Motor neuron (in vitro differentiated cells): ENCODE data around the gene CNGB1. TPM values are rescaled to one million over a fixed set of nuclear protein-coding genes. Genes with fewer than 3 reads are reported as not detected.
"Not testable (repeated sequence)": the region's sequence is repeated elsewhere in the genome, so short reads cannot be mapped to it uniquely, and the experiment has no call there.

Experiments
- ATAC-seq, 8 experiments: fragments of 200-7000 bp; cut with Tn5 transposase; replicated peaks in 6 of 8; 2 replicates each; pipeline ENCODE4 v1.8.0; 2021; ENCODE audit warnings: mild to moderate bottlenecking in 8 of 8, moderate library complexity in 8 of 8
- H3K27ac ChIP-seq, 2 donors: fragments of 250-450 bp; sonication (Bioruptor Pico); 2 replicates each; pipeline ENCODE4 v1.9.0; 2021; ENCODE audit warnings: antibody characterized with exemption in 2 of 2, mild to moderate bottlenecking in 2 of 2, moderate library complexity in 1 of 2
- H3K4me1 ChIP-seq, 2 donors: fragments of 250-450 bp; sonication (Bioruptor Pico); replicated peaks in 1 of 2; 2 replicates each; pipeline ENCODE4 v1.6.1; 2021; ENCODE audit warnings: antibody characterized with exemption in 2 of 2, mild to moderate bottlenecking in 2 of 2, moderate library complexity in 1 of 2
- H3K4me3 ChIP-seq, 5 donors: fragments of 250-450 bp; sonication (Bioruptor Pico); 2 replicates each; pipeline ENCODE4 v1.9.0; 2021; ENCODE audit warnings: antibody characterized with exemption in 5 of 5, mild to moderate bottlenecking in 5 of 5, moderate library complexity in 4 of 5
- WGBS, 10 experiments: fragments of 450-650 bp; shearing (Covaris generic); methylation state at CpG; one replicate each; pipeline ENCODE4 v1.0.0; 2022; 5-methylcytosine and 5-hydroxymethylcytosine counted together
- in situ Hi-C, 9 experiments: fragments of 400-800 bp; cut with MboI; loops; one replicate each; pipeline ENCODE4 v1.15.0; 2021; ENCODE audit warnings: low sequenced_read_pairs in 9 of 9, low pct_unique_long_range_greater_than_20kb in 2 of 9; ENCODE audit not compliant: unreplicated experiment in 9 of 9
- total RNA-seq, 8 experiments: library from RNA; unstranded; fragments of 300-600 nt; gene quantifications; 2 replicates each; pipeline versions ENCODE4 v1.2.3 to v1.2.4, GENCODE V29; 2022

The CNGB1 gene
- total RNA-seq, 8 experiments from 2014 or later, result 0.05 to 2.1 (median 1.2) TPM; not detected in 1

DNA sequence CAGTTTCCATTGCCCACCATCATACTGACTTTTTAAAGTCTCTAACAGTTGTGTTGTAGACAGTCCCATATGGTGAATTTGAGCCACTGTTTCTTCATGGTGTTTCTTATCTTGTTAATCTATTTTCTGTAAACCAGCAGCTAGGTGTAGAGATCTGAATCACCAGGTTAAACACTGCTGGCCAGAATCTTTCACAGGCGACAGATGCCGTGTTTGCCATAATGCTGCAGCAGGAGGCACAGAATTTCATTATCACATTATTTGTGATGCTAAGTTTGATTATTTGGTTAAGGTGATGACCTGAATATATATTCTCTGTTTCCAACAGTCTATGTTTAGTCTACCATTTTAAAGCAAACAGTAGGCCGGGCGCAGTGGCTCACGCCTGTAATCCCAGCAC is 11.5 kb upstream of the CNGB1 start:
- ATAC-seq, result no peak
- in situ Hi-C loops, result loop anchor here in 3 of 9 experiments (25.0 kb wide), 3 partner anchors 95 to 220 kb away; no protein-coding TSS in a partner anchor
- 50 to 100% (median 80%) methylated on average over 1 to 5 of the region's 5 CpGs; no CpG with 5 or more reads in 5 of the 10 experiments for WGBS, 10 experiments

DNA sequence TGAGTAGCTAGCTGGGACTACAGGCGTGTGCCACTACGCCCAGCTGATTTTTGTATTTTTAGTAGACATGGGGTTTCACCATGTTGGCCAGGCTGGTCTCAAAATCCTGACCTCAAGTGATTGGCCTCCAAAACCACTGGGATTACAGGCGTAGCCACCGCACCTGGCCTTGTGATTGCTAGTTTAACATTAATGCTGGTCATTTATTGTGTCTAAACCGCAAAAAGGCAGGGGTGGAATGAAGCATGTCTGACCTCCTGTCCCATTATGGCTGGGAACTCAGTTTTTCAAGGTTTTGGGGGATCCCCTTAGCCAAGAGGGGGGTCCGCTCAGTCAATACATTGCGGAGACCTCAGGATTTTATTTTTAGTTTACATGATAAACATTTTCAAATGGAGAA is 10.7 kb upstream of the CNGB1 start:
- H3K27ac ChIP-seq, result no peak overlapping the region
- 20 to 100% (median 93%) methylated on average over 1 to 6 of the region's 7 CpGs; no CpG with 5 or more reads in 2 of the 10 experiments for WGBS, 10 experiments
- peaks cover under 1 to 4% of the 10 kb centered on the region in 2 donors for H3K4me1 ChIP-seq
- in situ Hi-C loops, result loop anchor here in 3 of 9 experiments (25.0 kb wide), 3 partner anchors 94 to 219 kb away; no protein-coding TSS in a partner anchor
- no peak overlapping the region for H3K4me3 ChIP-seq
- no peak for ATAC-seq

More for the DNA sequence above, 11.5 kb upstream of the CNGB1 start:
- Histone ChIP-seq H3K4me3 (no peak overlapping the region), H3K4me1 (peaks cover 0 to 4% of the 10 kb centered on the region in 2 donors), H3K27ac (no peak overlapping the region)

DNA sequence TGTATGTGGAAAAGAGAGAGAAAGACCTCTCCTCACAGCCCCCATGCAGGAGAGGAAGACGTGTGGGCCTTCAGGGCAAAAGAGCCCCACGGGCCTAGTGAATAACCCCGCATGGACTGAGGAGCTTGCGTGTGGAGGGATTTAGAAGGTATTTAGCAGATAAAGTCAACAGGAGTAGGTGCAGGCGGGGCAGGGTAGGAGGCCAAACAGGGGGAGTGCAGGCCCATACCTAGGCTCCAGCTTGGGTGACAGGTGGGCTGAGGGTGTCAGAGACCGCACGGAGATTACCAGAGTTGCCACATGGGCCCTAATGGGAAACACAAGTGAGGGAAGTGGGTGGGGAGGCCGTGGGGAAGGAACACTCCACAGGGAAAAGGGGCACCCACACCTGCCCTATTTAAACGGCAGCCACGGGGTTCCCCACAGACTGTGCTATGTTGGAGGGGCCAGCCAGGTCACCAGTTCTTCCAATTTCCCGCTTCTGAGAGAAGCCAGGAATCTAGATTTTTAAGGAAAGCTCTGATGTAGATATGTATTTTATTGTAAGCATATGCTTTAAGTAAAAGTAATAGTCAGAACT is 8.2 kb upstream of the CNGB1 start:
- no peak for ATAC-seq
- WGBS, 10 experiments, result 57 to 100% (median 91%) methylated on average over 1 to 4 of the region's 11 CpGs; no CpG with 5 or more reads in 4 of the 10 experiments
- Histone ChIP-seq H3K4me1 (peaks cover 0 to 10% of the 10 kb centered on the region in 2 donors), H3K27ac (no peak overlapping the region), H3K4me3 (no peak overlapping the region)
- in situ Hi-C loops, result loop anchor here in 3 of 9 experiments (25.0 kb wide), 3 partner anchors 92 to 217 kb away; no protein-coding TSS in a partner anchor

DNA sequence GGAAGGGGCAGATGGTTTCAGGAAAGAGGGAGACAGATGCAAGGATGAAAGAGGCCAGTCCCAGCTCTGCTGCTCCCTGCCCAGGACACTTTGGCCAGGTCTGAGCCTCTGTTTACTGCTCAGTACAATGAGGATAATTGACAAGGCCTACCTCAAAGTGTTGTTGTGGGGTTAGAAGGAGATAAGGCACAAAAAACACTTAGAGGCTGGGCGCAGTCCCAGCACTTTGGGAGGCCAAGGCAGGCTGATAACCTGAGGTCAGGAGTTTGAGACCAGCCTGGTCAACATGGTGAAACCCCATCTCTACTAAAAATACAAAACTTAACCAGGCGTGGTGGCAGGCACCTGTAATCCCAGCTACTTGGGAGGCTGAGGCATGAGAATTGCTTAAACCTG is 7.1 kb upstream of the CNGB1 start:
- not testable (repeated sequence) for ATAC-seq, H3K27ac ChIP-seq
- H3K4me1 ChIP-seq, result peaks cover 0 to 10% of the 10 kb centered on the region in 2 donors

DNA sequence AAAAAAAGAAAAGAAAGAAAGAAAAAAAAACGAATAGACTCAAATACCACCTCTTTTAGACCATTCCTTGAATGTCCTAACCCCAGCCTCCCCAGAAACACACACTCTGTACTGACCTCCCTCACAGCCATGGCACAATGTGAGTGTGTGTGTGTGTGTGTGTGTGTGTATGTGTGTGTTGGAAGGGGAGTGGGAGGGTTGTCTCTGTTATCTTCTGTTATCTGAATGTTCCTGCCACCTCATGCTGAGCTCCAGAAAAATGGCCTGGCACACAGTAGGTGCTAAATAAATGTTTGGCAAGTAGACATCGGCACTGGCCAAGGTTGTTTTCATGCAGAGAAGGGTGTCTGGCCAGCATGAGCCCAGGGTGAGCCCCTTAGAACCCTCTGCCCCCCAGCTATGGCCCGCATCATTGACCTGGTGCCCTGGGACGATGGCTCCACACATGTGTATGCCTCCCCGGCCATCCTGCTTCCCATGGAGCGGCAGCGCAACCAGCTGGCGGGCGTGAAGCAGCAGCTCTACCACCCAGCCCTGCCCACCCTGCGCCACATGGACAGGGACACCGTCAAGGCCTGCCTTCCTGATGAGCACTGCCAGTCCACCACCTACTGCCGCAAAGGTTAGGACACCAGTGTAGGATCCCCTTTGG is 6.6 kb upstream of the CNGB1 start:
- Histone ChIP-seq H3K4me3 (no peak overlapping the region), H3K27ac (no peak overlapping the region), H3K4me1 (peaks cover 0 to 10% of the 10 kb centered on the region in 2 donors)
- in situ Hi-C loops, result loop anchor here in 3 of 9 experiments (25.0 kb wide), 3 partner anchors 90 to 215 kb away; no protein-coding TSS in a partner anchor
- 0 to 93% (median 20%) methylated on average over 1 to 3 of the region's 12 CpGs; no CpG with 5 or more reads in 5 of the 10 experiments for whole genome bisulfite sequencing, 10 experiments
- peak in 1 of 8 experiments; percentile 18 for ATAC-seq

More for the DNA sequence above, 7.1 kb upstream of the CNGB1 start:
- not testable (repeated sequence) for H3K4me3 ChIP-seq
- in situ Hi-C loops, result loop anchor here in 3 of 9 experiments (25.0 kb wide), 3 partner anchors 91 to 216 kb away; no protein-coding TSS in a partner anchor
- 63 to 100% (median 79%) methylated on average over 1 to 2 of the region's 2 CpGs; no CpG with 5 or more reads in 6 of the 10 experiments for WGBS, 10 experiments

DNA sequence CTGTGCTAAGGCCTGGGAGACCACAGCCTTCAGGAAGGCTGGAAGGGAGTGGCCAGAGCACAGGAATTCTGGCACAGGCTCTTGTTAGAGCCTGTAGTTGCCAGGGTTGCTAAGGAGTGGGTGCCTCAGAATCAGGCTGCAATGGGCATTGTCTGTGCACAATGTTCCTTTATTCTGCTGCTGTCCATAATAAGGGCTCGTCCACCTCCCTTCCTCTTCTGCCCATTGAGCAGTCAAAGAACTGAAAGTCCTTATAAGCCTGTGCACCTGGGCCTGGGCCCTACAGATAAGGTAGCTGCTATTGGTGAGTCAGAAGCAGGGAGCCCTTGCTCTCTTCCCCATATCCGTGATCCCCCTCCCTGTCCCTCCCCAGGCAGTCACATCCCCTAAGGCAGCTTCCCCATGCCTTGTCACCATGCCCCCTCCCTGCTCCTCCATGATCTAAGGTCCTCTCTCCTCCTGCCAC is 5.4 kb upstream of the CNGB1 start:
- in situ Hi-C loops, result loop anchor here in 3 of 9 experiments (25.0 kb wide), 3 partner anchors 89 to 214 kb away; no protein-coding TSS in a partner anchor
- no CpG with 5 or more reads among the region's 2 CpGs for WGBS, 10 experiments
- peak; percentile 62 to 98 (median 92) for ATAC-seq
- peaks cover 2 to 12% of the 10 kb centered on the region in 2 donors for H3K4me1 ChIP-seq
- peak overlapping the region in 1 of 2 donors; percentile 55 for H3K27ac ChIP-seq
- no peak overlapping the region for H3K4me3 ChIP-seq

DNA sequence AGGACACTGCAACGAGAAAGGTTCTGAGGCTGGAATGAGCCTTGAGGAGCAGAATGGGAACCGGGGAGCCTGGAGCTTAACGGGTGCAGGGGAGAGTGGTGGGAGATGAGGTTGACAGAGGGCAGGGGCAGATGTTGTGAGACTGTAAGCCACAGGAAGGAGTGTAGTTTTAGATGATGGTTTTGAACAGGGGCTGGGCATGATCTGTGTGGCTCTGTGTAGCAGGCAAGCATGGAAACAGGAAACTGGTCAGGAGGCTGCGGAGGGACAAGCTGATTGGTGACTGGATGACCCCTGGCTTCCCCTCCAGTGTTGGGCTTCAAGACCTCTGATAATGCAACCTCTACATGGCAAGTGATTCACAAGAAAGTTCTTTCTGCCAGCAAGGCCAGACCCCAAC is 1.4 kb upstream of the CNGB1 start:
- 33 to 94% (median 70%) methylated on average over 1 to 4 of the region's 4 CpGs; no CpG with 5 or more reads in 2 of the 10 experiments for WGBS, 10 experiments
- no peak for ATAC-seq
- in situ Hi-C loops, result no loop called here
- H3K27ac ChIP-seq, result no peak overlapping the region
- no peak overlapping the region for H3K4me3 ChIP-seq
- H3K4me1 ChIP-seq, result peaks cover 11 to 21% of the 10 kb centered on the region in 2 donors

DNA sequence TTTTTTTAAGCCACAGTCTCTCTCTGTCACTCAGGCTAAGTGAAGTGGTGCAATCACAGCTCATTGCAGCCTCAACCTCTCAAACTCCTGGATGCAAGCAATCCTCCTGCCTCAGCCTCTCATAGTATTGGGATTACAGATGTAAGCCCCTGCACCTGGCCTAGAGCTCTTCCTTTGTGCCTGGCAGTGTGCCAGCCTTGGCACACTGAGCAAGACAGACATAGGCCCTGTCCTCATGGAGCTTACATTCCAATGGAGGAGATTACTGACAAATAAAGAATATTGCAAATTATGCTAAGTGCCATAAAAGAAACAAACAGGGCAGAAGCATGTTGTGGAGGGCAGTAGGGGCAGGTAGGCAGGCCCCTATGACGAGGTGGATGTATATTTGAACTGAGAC is 920 bp upstream of the CNGB1 start:
- in situ Hi-C loops, result no loop called here
- no peak for ATAC-seq
- Histone ChIP-seq H3K4me3 (no peak overlapping the region), H3K4me1 (peaks cover 11 to 21% of the 10 kb centered on the region in 2 donors), H3K27ac (no peak overlapping the region)
- WGBS, 10 experiments, result 0 to 88% (median 17%) methylated on average over 1 of the region's 1 CpG; no CpG with 5 or more reads in 5 of the 10 experiments

DNA sequence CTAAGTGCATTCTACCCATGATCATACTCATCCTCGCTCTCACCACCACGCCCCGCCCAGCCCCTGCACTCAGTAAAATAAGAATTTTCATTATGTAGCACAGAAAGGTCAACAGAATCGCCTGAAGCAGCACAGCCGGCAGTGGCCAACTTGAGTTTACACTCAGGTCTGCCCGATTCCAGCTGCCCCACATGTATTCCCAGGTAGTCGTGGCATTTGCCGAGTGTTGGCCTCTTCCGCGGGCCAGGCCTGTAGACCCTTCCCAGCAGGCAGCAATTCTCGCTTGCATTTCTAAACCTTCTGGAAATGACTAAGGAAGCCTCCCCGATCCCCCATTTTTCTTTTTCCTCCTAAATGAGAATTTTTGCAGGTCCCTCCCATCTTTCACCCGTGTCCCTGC is 609 bp downstream of the CNGB1 start:
- Histone ChIP-seq H3K4me3 (no peak overlapping the region), H3K27ac (no peak overlapping the region), H3K4me1 (peaks cover 11 to 16% of the 10 kb centered on the region in 2 donors)
- no peak for ATAC-seq
- WGBS, 10 experiments, result 33 to 73% (median 59%) methylated on average over 1 to 5 of the region's 13 CpGs; no CpG with 5 or more reads in 5 of the 10 experiments
- in situ Hi-C loops, result no loop called here

DNA sequence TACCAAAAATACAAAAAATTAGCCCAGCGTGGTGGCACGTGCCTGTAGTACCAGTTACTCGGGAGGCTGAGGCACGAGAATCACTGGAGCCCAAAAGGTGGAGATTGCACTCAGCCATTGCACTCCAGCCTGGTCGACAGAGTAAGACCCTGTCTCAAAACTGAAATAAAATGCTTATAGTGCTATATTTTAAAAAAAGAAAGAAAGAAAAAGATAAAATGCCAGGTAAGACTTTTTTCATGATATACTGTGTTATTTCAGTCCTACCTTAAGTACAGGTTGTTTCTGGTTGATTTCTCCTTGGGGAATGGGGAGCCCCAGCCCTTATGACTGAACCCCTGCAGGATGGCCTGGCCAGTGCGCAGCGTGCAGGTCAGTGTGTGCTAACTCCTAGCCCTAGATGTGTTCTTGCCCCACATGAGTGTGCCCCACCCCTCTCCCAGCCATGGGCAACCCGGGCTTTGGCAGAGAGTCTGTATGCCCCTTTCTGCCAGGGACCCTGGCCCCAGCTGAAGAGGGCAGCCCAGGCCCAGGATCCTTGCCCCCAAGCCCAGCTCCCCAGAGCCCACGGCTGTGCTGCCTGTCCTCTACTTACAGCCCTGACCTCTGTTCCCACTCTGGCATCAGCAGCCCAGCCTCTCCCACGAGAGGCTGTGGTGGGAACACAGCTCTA is 1.3 kb downstream of the CNGB1 start:
- ATAC-seq, result no peak
- WGBS, 10 experiments, result 59 to 98% (median 77%) methylated on average over 2 to 7 of the region's 10 CpGs; no CpG with 5 or more reads in 4 of the 10 experiments
- peaks cover 11 to 16% of the 10 kb centered on the region in 2 donors for H3K4me1 ChIP-seq

DNA sequence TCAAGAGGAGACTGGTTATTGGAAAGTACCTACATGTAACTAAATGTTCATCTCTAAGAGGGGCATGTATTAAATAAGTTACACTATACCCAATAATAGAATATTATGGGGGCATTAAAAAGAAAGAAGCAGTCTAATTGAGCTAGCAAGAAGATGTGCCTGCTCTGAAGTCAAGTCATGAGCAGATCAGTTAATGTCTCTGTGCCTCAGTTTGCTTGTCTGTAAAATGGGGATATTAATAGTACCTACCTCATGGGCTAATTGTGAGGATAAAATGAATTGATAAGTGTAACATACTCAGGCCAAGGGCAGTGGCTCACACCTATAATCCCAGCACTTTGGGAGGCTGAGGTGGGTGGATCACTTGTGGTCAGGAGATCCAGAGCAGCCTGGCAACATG is 3.0 kb downstream of the CNGB1 start:
- H3K4me1 ChIP-seq, result peaks cover 11 to 16% of the 10 kb centered on the region in 2 donors
- H3K4me3 ChIP-seq, result no peak overlapping the region
- H3K27ac ChIP-seq, result no peak overlapping the region
- in situ Hi-C loops, result no loop called here
- no peak for ATAC-seq

More for the DNA sequence above, 1.3 kb downstream of the CNGB1 start:
- in situ Hi-C loops, result no loop called here
- Histone ChIP-seq H3K4me3 (no peak overlapping the region), H3K27ac (no peak overlapping the region)

DNA sequence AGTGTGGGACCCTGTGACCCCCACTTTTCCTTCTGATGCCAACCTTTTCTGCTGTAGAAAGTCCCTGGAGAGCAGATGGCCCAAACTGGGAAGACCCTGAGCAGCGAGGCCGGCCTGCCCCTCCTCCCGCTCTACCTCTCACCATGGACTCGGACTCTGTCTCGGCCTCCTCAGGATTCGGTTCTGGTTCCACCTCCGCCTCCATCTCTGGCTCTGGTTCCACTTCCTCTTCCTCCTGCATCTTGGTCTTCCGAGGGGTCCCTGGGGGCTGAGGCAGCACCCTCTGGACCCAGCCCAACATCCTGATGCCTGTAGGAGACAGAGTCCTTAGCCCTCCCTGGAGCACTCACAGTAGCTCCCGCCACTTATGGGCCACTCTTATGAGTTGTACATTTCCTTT is 3.9 kb downstream of the CNGB1 start:
- in situ Hi-C loops, result no loop called here
- WGBS, 10 experiments, result 40 to 100% (median 84%) methylated on average over 1 to 8 of the region's 9 CpGs; no CpG with 5 or more reads in 4 of the 10 experiments
- H3K27ac ChIP-seq, result no peak overlapping the region

More for the DNA sequence above, 3.9 kb downstream of the CNGB1 start:
- H3K4me1 ChIP-seq, result peaks cover 11 to 16% of the 10 kb centered on the region in 2 donors
- no peak overlapping the region for H3K4me3 ChIP-seq
- no peak for ATAC-seq
